Measurements from ENCODE around the gene MLLT6.

MLLT6 gene

DNA sequence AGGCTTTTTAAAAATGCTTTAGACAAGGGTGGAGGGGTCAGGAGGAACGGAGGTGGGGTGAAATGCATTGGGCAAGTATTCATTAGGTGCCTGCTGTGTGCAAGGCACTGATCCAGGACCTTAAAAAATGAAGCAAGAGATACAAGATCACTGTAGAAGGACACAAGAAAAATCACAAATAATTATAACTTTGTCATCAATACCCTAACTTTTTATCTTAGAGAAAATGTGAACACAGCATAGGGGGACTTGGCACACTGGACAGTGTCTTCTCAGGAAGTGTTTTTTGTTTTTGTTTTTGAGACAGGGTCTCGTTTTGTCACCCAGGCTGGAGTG lies 37.3 kb upstream of the MLLT6 start:
- no peaks in the 10 kb centered on the region for H3K4me1 ChIP-seq (ENCODE audit: control insufficient read depth in 1 of 2, insufficient read depth in 2 of 2, low read length in 2 of 2)
- H3K27me3 ChIP-seq (ENCODE audit: low read depth, low read length) = peaks cover 27% of the 10 kb centered on the region
- no peaks in the 10 kb centered on the region for H3K36me3 ChIP-seq (ENCODE audit: control insufficient read depth in 1 of 2, insufficient read depth in 2 of 2, low read length in 2 of 2)
- H3K27ac ChIP-seq (ENCODE audit: low read length) = no peak overlapping the region
- no peak overlapping the region for H3K4me3 ChIP-seq (ENCODE audit: low read depth in 1 of 2, low read length in 2 of 2)
- no peaks in the 10 kb centered on the region for H3K9me3 ChIP-seq (ENCODE audit: control insufficient read depth in 1 of 2, low read length in 2 of 2)

DNA sequence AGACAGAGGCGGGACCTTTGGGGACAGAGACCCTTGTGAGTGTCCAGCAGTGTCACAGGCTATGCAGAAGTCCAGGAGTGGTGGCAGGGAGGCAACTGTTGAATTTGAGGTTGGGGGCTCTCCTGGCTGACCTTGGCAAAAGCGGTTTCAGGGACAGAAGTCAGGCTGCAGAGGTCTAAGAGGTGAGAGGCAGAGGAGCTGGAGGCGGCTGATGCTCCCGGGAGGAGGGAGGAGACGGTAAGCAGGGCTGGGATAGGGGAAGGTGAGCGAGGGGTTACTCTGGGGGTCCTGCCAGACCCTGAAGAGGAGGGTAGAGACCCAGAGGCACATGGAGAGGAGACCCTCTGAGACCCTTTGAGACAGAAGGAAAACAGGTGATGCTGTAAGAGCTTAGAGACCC lies 35.6 kb upstream of the MLLT6 start:
- peaks cover 31% of the 10 kb centered on the region for H3K27me3 ChIP-seq (ENCODE audit: low read depth, low read length)
- peaks cover 0 to 12% of the 10 kb centered on the region in 2 donors for H3K4me1 ChIP-seq (ENCODE audit: control insufficient read depth in 1 of 2, insufficient read depth in 2 of 2, low read length in 2 of 2)
- H3K9me3 ChIP-seq (ENCODE audit: control insufficient read depth in 1 of 2, low read length in 2 of 2) = no peaks in the 10 kb centered on the region
- no peak overlapping the region for H3K27ac ChIP-seq (ENCODE audit: low read length)
- H3K36me3 ChIP-seq (ENCODE audit: control insufficient read depth in 1 of 2, insufficient read depth in 2 of 2, low read length in 2 of 2) = no peaks in the 10 kb centered on the region
- no peak overlapping the region for H3K4me3 ChIP-seq (ENCODE audit: low read depth in 1 of 2, low read length in 2 of 2)

DNA sequence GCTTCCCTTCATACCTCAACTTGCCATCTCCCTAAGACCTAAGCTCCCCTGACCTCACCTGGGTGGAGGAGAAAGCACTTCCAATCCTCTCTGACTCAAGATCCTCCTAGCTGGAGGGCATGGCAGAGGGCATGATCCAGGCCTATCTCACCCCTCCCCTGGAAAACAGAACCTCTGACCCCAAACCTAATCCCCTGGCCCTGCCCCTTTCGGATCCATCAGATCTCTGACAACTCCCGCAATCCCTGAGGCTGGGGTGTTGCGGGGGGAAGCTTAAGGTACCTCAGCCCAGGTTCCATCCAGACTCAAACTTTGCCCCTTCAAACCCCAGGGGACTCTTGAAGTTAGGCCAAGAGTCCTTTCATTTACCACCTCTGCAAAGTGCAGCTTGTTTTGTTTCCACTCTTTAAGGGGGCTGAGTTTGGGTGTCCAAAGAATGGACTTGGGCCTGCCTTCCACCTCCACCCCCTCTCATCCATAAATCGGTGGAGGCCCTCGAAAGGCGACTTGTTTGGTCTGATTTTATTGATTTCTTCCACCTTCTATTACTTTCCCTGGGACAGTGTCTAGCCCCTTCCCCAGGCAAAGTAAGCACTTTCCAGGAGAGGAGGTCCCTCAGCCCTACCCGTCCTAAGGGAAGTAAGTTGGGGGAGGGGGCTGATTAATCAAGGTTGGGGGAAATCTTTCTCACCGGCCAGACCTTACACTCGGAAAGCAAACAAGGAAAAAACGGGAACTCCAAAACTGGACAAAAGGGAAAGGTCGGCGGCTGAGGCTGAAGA lies 32.9 kb upstream of the MLLT6 start:
- H3K4me3 ChIP-seq (ENCODE audit: low read depth in 1 of 2, low read length in 2 of 2) = no peak overlapping the region
- H3K27ac ChIP-seq (ENCODE audit: low read length) = no peak overlapping the region
- no peaks in the 10 kb centered on the region for H3K9me3 ChIP-seq (ENCODE audit: control insufficient read depth in 1 of 2, low read length in 2 of 2)
- no peaks in the 10 kb centered on the region for H3K36me3 ChIP-seq (ENCODE audit: control insufficient read depth in 1 of 2, insufficient read depth in 2 of 2, low read length in 2 of 2)
- H3K27me3 ChIP-seq (ENCODE audit: low read depth, low read length) = peaks cover 42% of the 10 kb centered on the region
- peaks cover 0 to 18% of the 10 kb centered on the region in 2 donors for H3K4me1 ChIP-seq (ENCODE audit: control insufficient read depth in 1 of 2, insufficient read depth in 2 of 2, low read length in 2 of 2)

DNA sequence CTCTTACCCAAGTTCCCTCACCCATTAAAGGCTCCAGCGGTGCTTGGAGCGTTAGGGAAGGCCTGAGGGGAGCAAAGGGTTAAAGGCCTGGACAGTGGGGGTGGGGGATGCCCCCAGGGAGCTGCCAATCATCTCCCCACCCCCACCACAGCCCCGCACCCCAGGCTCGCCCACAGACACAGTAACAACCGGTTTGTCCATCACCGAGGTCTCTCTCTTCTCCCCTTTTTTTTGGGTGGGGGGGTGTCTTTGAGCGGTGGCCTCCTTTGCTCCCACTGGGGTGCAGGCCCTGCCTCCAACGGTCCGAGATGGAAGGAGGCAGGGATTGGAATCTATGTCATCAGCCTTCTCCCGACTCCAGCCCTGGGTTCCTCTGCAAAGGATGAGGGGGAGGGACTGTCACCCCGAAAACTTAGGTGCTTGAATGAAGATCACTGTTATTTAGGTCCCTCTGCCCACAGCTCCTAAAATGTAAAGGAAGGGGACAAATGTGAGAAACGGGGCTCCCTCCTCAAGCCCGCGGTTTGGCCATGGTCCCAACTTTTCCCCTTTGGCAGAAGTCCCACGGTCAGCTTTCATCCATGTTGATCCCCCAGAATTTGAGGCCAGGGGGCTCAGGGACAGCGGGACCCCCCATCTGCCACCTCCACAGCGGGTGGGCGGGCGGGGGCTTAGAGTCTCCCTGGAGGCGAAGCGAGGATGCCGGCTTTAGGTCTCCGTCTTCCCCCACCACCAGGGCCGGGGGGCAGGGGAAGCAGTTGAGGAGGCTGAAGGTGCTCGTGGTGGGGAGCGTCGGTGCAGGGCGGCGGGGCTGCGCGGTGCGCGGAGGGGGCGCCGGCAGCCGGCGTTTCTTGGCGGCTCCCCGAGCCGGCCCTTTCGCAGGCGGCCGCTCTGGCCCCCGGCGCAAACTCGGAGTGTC lies 32.0 kb upstream of the MLLT6 start:
- Histone ChIP-seq H3K27me3 (ENCODE audit: low read depth, low read length) (peaks cover 42% of the 10 kb centered on the region), H3K36me3 (ENCODE audit: control insufficient read depth in 1 of 2, insufficient read depth in 2 of 2, low read length in 2 of 2) (no peaks in the 10 kb centered on the region), H3K27ac (ENCODE audit: low read length) (no peak overlapping the region), H3K4me3 (ENCODE audit: low read depth in 1 of 2, low read length in 2 of 2) (peak overlapping the region in 1 of 2 donors; percentile 55), H3K4me1 (ENCODE audit: control insufficient read depth in 1 of 2, insufficient read depth in 2 of 2, low read length in 2 of 2) (peaks cover 0 to 18% of the 10 kb centered on the region in 2 donors), H3K9me3 (ENCODE audit: control insufficient read depth in 1 of 2, low read length in 2 of 2) (no peaks in the 10 kb centered on the region)

DNA sequence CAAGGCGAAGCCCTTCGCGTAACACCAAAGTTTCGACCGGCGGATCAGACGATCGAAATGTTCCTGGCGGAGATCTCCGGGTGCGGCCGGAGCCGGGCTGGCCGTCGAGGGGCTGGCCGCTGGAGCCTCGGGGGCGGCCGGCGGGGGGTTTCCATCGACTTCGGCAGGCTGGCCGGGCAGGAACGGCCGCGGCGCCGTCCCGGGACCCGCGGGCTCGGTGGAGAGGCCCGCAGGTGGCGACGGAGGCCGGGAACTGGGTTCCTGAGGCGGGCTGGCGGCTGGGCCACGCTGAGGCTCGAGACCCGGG lies 31.4 kb upstream of the MLLT6 start:
- Histone ChIP-seq H3K27me3 (ENCODE audit: low read depth, low read length) (peaks cover 42% of the 10 kb centered on the region), H3K4me1 (ENCODE audit: control insufficient read depth in 1 of 2, insufficient read depth in 2 of 2, low read length in 2 of 2) (peaks cover 0 to 18% of the 10 kb centered on the region in 2 donors), H3K9me3 (ENCODE audit: control insufficient read depth in 1 of 2, low read length in 2 of 2) (no peaks in the 10 kb centered on the region), H3K27ac (ENCODE audit: low read length) (no peak overlapping the region), H3K4me3 (ENCODE audit: low read depth in 1 of 2, low read length in 2 of 2) (peak overlapping the region in 1 of 2 donors; percentile 55), H3K36me3 (ENCODE audit: control insufficient read depth in 1 of 2, insufficient read depth in 2 of 2, low read length in 2 of 2) (no peaks in the 10 kb centered on the region)

DNA sequence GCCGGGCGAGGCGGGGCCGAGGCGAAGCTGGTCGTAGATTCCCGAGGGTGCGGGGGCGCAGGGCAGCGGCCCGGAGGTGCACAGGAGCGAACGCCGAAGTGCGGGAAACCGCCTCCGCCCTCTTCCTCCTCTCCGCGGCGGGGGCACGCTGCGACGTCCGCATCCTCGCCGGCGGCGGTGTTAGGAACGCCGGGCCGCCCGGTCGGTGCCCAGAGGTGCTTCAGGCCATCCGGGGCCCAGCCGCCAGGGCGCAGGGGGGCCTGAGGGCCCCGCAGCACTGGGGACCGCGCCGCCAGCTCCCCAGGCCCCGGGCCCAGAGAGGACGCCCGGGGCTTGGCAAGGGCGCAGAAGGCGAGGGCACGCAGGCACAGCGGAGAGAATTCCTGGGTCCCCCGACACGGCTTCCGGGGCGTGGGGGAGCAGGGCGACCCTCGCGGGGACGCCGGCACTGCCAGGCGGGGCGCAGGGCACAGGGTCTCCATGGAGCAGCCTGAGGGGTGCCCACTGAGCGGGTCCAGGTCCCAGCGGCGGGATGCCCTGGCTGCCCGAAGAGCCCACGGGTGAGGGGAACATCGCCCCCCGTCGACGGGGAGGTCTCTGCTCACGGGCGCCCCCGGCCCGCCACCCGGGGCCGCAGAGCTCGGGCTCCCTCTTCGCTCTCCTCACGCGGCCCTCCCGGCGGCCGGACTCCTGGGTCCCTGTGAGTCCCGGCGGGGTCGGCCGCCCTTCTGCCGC lies 30.9 kb upstream of the MLLT6 start:
- H3K4me1 ChIP-seq (ENCODE audit: control insufficient read depth in 1 of 2, insufficient read depth in 2 of 2, low read length in 2 of 2) = peaks cover 0 to 18% of the 10 kb centered on the region in 2 donors
- no peak overlapping the region for H3K27ac ChIP-seq (ENCODE audit: low read length)
- no peaks in the 10 kb centered on the region for H3K36me3 ChIP-seq (ENCODE audit: control insufficient read depth in 1 of 2, insufficient read depth in 2 of 2, low read length in 2 of 2)
- H3K4me3 ChIP-seq (ENCODE audit: low read depth in 1 of 2, low read length in 2 of 2) = peak overlapping the region in 1 of 2 donors; percentile 55
- peaks cover 38% of the 10 kb centered on the region for H3K27me3 ChIP-seq (ENCODE audit: low read depth, low read length)
- H3K9me3 ChIP-seq (ENCODE audit: control insufficient read depth in 1 of 2, low read length in 2 of 2) = no peaks in the 10 kb centered on the region

DNA sequence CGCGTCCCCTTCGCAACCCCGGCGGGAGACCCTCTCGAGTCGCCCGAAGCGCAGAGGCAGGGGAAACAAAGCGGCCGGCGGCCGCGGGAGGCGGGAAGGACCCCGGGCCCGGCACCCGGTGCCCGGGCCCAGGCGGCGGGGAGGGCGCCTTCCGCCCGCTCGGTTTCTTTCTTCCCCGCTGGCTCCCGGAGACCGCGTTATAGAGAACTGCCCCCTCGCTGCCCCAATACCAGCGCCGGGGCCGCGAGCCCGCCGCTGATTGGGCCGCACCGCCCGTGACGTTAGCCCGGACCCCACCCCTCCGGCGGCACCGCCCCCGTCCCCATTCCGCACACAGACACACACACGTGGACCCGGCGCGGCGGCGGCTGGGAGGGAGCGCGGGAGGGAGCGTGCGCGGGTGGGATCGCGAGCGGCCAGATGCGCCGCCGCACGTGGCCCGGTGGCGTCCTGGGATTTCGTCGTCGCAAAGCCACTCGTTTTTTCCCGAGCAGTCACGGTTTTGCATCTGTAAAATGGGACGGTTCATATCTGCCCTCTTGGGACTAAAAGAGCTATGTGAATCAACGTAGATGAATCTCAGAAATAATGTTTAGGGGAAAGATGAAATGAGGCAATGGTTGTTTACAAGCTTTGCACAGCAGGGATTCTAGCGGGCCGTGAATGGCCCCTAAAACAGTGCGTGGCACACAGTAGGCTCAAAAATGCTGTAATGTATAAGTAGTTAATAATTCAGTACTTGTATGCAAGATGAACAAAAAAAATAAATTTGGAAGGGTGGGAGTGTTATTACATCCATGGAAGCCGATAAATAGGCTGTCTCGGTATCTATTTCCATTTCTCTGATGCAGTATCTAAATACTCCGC lies 30.1 kb upstream of the MLLT6 start, which contains the start of gene EPOP:
Gene EPOP, minus strand, starts transcription at position 209 of the 867 bp plus-strand sequence. CDS start 462 bp downstream, outside the sequence.
- peak within 1 kb of the TSS; percentile 53 to 55 for H3K4me3 ChIP-seq (ENCODE audit: low read depth in 1 of 2, low read length in 2 of 2)
- H3K27me3 ChIP-seq (ENCODE audit: low read depth, low read length) = peaks cover 32% of the 10 kb centered on the region
- no peaks in the 10 kb centered on the region for H3K9me3 ChIP-seq (ENCODE audit: control insufficient read depth in 1 of 2, low read length in 2 of 2)
- H3K36me3 ChIP-seq (ENCODE audit: control insufficient read depth in 1 of 2, insufficient read depth in 2 of 2, low read length in 2 of 2) = no peaks in the 10 kb centered on the region
- no peak within 1 kb of the TSS for H3K27ac ChIP-seq (ENCODE audit: low read length)
- H3K4me1 ChIP-seq (ENCODE audit: control insufficient read depth in 1 of 2, insufficient read depth in 2 of 2, low read length in 2 of 2) = peaks cover 0 to 18% of the 10 kb centered on the region in 2 donors

DNA sequence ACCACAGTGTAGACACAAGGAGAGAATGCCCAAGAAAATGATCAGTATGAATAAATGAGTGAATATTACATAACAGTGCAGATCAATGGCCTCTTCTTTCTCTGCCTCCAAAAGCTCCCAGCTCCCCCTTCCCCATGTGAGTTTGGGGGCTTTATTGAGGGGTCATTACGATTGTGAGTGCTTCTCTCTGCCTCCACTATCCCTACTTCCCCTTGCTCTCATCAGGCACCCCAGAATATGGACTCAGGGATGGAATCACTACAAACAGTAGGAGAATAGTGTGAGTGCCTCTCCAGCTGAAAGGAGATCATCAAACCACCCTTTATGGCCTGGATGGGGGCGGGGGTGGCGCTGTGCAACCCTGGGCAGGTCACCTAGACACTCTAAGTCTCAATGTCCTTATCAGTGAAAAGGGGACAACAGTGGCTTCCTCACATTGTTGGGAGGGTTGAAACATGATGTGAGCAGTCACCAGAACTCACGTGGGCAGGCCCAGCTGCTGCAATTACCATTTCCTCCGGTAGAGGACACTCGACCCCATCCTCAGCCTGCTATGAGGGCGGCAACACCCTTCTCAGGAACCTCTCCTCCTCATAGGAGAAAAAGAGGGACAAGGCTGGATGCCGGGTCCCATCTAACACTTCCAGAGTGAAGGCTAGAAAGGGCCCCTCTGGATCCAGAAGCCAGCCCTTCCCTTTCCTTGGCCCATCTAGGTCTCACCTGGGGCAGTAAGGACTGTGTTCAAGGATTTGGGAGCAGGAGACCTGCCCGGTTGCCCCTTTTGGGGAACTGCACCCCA lies 28.2 kb upstream of the MLLT6 start:
- Histone ChIP-seq H3K27me3 (ENCODE audit: low read depth, low read length) (peaks cover 24% of the 10 kb centered on the region), H3K36me3 (ENCODE audit: control insufficient read depth in 1 of 2, insufficient read depth in 2 of 2, low read length in 2 of 2) (no peaks in the 10 kb centered on the region), H3K27ac (ENCODE audit: low read length) (no peak overlapping the region), H3K4me3 (ENCODE audit: low read depth in 1 of 2, low read length in 2 of 2) (no peak overlapping the region), H3K4me1 (ENCODE audit: control insufficient read depth in 1 of 2, insufficient read depth in 2 of 2, low read length in 2 of 2) (peaks cover 0 to 18% of the 10 kb centered on the region in 2 donors), H3K9me3 (ENCODE audit: control insufficient read depth in 1 of 2, low read length in 2 of 2) (no peaks in the 10 kb centered on the region)

DNA sequence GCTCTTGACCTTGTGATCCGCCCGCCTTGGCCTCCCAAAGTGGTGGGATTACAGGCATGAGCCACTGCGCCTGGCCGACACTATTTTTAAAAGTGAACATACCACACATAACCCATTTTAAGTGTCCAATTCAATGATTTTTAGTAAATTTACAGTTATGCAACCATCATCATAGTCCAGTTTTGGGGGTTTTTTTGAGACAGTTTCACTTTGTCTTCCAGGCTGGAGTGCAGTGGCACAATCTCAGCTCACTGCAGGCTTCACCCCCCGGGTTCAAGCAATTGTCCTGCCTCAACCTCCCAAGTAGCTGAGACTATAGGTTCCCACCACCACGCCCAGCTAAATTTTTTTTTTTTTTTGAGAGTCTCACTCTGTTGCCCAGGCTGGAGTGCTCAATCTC lies 27.3 kb upstream of the MLLT6 start:
- no peaks in the 10 kb centered on the region for H3K9me3 ChIP-seq (ENCODE audit: control insufficient read depth in 1 of 2, low read length in 2 of 2)
- H3K27ac ChIP-seq (ENCODE audit: low read length) = no peak overlapping the region
- H3K4me3 ChIP-seq (ENCODE audit: low read depth in 1 of 2, low read length in 2 of 2) = no peak overlapping the region
- peaks cover 14% of the 10 kb centered on the region for H3K27me3 ChIP-seq (ENCODE audit: low read depth, low read length)
- peaks cover 0 to 18% of the 10 kb centered on the region in 2 donors for H3K4me1 ChIP-seq (ENCODE audit: control insufficient read depth in 1 of 2, insufficient read depth in 2 of 2, low read length in 2 of 2)
- H3K36me3 ChIP-seq (ENCODE audit: control insufficient read depth in 1 of 2, insufficient read depth in 2 of 2, low read length in 2 of 2) = no peaks in the 10 kb centered on the region

DNA sequence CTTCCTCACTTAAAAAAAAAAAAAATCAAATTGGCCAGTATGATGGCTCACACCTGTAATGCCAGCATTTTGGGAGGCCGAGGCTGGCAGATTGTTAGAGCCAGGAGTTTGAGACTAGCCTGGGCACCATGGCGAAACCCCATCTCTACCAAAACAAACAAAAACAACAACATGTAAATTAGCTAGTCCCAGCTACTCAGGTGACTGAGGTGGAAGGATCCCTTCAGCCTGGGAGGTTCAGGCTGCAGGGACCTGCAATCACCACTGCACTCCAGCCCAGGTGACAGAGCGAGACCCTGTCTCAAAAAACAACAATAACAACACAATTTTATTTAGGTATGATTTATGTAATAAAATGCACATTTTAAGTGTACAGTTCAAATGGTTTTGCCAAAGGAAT lies 24.0 kb upstream of the MLLT6 start:
- Histone ChIP-seq H3K4me1 (ENCODE audit: control insufficient read depth in 1 of 2, insufficient read depth in 2 of 2, low read length in 2 of 2) (no peaks in the 10 kb centered on the region), H3K36me3 (ENCODE audit: control insufficient read depth in 1 of 2, insufficient read depth in 2 of 2, low read length in 2 of 2) (no peaks in the 10 kb centered on the region), H3K4me3 (ENCODE audit: low read depth in 1 of 2, low read length in 2 of 2) (no peak overlapping the region), H3K9me3 (ENCODE audit: control insufficient read depth in 1 of 2, low read length in 2 of 2) (no peaks in the 10 kb centered on the region), H3K27me3 (ENCODE audit: low read depth, low read length) (peaks cover under 1% of the 10 kb centered on the region), H3K27ac (ENCODE audit: low read length) (no peak overlapping the region)
